Measurements from ENCODE around the gene SFXN3. TPM values are rescaled to one million over a fixed set of nuclear protein-coding genes. Genes with fewer than 3 reads are reported as not detected.
A peak's percentile ranks its signal among the peaks of the same experiment; 100 is the strongest.

SFXN3 gene
- total and polyA plus RNA-seq, 2 of the 8 experiments (the other 6 are each of a cell fraction or from before 2014, with no cell fraction given): 2.6 to 2.8 TPM

GRCh38 chr10:101000127-101000914, 30.7 kb upstream of the SFXN3 start:
- Histone ChIP-seq H4K8ac (ENCODE audit: extremely low read depth, insufficient read depth, low read length) (peak overlapping the region; percentile 97; the same call in 1 of the 2 replicates), H3K4me3 (ENCODE audit: extremely low read depth in 1 of 4, insufficient read depth in 2 of 4, low read depth in 3 of 4, low read length in 4 of 4) (peak overlapping the region; percentile 60 to 90 (median 74)), H2AK5ac (ENCODE audit: low read depth, low read length) (no peak overlapping the region; the same call in 1 of the 2 replicates), H3K4ac (replicated peaks; ENCODE audit: insufficient read length, low read depth, low read length) (peak overlapping the region; percentile 44), H3K27ac (ENCODE audit: low read depth, low read length) (peak overlapping the region; percentile 84), H3K14ac (ENCODE audit: insufficient read length) (no peak overlapping the region), H3K4me2 (ENCODE audit: insufficient read depth in 1 of 2, low read depth in 2 of 2, low read length in 2 of 2) (peak overlapping the region; percentile 90 to 93), H2BK12ac (ENCODE audit: low read depth, low read length) (no peak overlapping the region), H2BK15ac (ENCODE audit: low read length) (peak overlapping the region; percentile 48; the same call in 1 of the 2 replicates), H3K4me1 (replicated peaks in 1 of 4; ENCODE audit: control insufficient read depth in 3 of 4, insufficient read depth in 4 of 4, low read length in 3 of 4) (peaks cover 4 to 24% (median 14%) of the 10 kb centered on the region in 4 experiments), H3K23ac (ENCODE audit: insufficient read length) (no peak overlapping the region), H3K18ac (ENCODE audit: extremely low read depth, low read length) (peak overlapping the region; percentile 86), H3K56ac (replicated peaks; ENCODE audit: insufficient read length, low read depth, low read length) (peak overlapping the region; percentile 62), H3K9me3 (ENCODE audit: insufficient read depth in 2 of 2, low read depth in 1 of 2, low read length in 1 of 2) (no peaks in the 10 kb centered on the region), H3K79me1 (ENCODE audit: low read depth, low read length) (peaks cover 6% of the 10 kb centered on the region; the same call in 1 of the 2 replicates), H2BK5ac (ENCODE audit: low read depth, low read length) (peak overlapping the region; percentile 64), H3K27me3 (replicated peaks in 1 of 4; ENCODE audit: control insufficient read depth in 3 of 4, extremely low read depth in 1 of 4, insufficient read depth in 3 of 4, low read length in 3 of 4) (no peaks in the 10 kb centered on the region), H3K79me2 (ENCODE audit: control insufficient read depth in 1 of 2, insufficient read depth in 2 of 2, low read length in 2 of 2) (peaks cover 0 to 33% of the 10 kb centered on the region in 2 experiments; a peak in 2 of 4 replicates), H2BK120ac (replicated peaks; ENCODE audit: low read depth, low read length) (no peak overlapping the region), H2AFZ (ENCODE audit: low read length) (no peak overlapping the region), H2BK20ac (ENCODE audit: low read length) (no peak overlapping the region), H3K9ac (replicated peaks in 1 of 4; ENCODE audit: extremely low read depth in 1 of 4, low read depth in 3 of 4, low read length in 3 of 4) (peak overlapping the region; percentile 80 to 94 (median 88)), H3K23me2 (ENCODE audit: low read depth, low read length) (peaks cover 17% of the 10 kb centered on the region), H3K36me3 (ENCODE audit: control insufficient read depth in 2 of 4, insufficient read depth in 4 of 4, low read length in 3 of 4) (peaks cover 5 to 24% (median 17%) of the 10 kb centered on the region in 4 experiments; a peak in 7 of 8 replicates), H4K5ac (ENCODE audit: insufficient read length, low read depth, low read length) (peak overlapping the region; percentile 31), H4K91ac (replicated peaks; ENCODE audit: insufficient read length, low read length) (peak overlapping the region; percentile 41), H4K20me1 (replicated peaks in 1 of 2; ENCODE audit: control insufficient read depth in 1 of 2, insufficient read depth in 2 of 2, low read length in 2 of 2) (peaks cover 0 to 11% of the 10 kb centered on the region in 2 experiments)
- ChIA-PET CTCF (ENCODE audit: partially characterized antibody) (interaction anchor here (1.0 to 26.8 kb wide), 6 partner anchors 7 to 121 kb away, joined by 3 to 464 read pairs (median 5); no protein-coding TSS in a partner anchor), POLR2A (ENCODE audit: partially characterized antibody) (interaction anchor here (1.2 to 12.6 kb wide), 6 partner anchors 9 to 33 kb away, joined by 3 to 143 read pairs (median 19); partner anchors contain the start of genes MRPL43 and TWNK)
- WGBS, 2 experiments (ENCODE audit: extremely low coverage in 1 of 2, insufficient coverage in 1 of 2, insufficient read length in 1 of 2, insufficient replicate concordance in 2 of 2, low coverage in 1 of 2, low lambda C conversion rate in 2 of 2, missing lambda C conversion rate in 1 of 2): 20% methylated on average over 15 of the region's 19 CpGs; no CpG with 5 or more reads in 1 of the 2 experiments
- peak in 1 of 2 experiments; percentile 63 for DNase-seq (ENCODE audit: low read depth in 1 of 2, low spot score in 2 of 2)
- FAIRE-seq: no peak
- TF ChIP-seq POLR2A (IDR thresholded peaks at IDR 0.05; ENCODE audit: control extremely low read depth in 1 of 2, low read depth in 2 of 2, low read length in 2 of 2): peak in 1 of 2 experiments; percentile 47; a peak in 2 of 3 replicates

Data from H1 (cell line).